GM19397 (cell line): ENCODE results near the gene EXOC4.
A peak's percentile ranks its signal among the peaks of the same experiment; 100 is the strongest.
"Not testable (repeated sequence)": the region's sequence is repeated elsewhere in the genome, so short reads cannot be mapped to it uniquely, and the experiment has no call there.

Experiments used
- ATAC-seq: cut with Tn5 transposase; IDR thresholded peaks from one replicate; pipeline ENCODE4 v1.9.1; 2021; ENCODE audit warnings: mild to moderate bottlenecking, moderate library complexity; ENCODE audit not compliant: unreplicated experiment

EXOC4 gene

DNA sequence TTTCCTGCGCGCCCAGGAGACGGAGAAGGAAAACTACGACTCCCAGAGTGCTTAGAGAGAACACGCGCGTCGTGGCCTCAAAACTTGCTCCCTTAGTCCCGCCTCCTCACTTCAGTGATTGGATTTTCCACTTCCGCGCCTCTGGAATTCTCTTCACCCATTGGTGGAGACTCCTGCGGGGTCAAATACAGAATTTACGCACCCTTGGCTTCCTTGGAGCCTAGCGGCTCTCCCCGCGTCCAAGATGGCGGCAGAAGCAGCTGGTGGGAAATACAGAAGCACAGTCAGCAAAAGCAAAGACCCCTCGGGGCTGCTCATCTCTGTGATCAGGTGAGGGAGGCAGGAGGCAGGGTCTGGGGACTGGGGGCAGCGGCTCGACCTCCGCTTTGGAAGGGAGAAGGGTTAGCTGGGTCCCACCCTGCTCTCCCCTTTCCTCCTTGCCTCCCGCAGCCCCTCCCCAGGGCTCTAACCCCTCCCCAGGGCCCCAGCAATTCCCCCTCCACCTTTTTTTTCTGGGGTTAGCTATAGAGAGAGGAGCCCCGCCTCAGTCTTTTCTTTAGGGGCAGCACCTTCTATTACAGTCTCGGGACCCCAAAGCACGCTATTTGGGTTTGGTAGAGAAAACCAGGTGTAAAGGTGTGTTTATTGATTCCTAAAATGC is at the start of gene EXOC4:
EXOC4 (plus strand) TSS at position 221 of the 661 bp plus-strand sequence.
- ATAC-seq = peak; percentile 99

DNA sequence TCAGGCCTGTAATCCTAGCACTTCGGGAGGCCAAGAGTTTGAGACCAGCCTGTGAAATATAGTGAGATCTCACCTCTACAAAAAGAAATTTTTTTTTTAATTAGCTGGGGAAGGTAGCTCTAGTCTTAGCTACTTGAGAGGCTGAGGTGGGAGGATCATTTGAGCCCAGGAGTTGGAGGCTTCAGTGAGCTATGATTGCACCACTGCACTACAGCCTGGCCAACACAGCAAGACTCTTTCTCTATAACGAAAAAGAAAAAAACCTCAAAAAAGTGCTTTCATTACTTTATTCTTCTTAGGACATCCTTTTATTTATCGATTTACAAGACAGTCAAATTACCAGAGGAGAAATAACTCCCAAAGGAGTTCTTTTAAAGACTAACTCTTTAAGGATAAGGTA is 49.4 kb upstream of the EXOC4 start:
- no peak for ATAC-seq

DNA sequence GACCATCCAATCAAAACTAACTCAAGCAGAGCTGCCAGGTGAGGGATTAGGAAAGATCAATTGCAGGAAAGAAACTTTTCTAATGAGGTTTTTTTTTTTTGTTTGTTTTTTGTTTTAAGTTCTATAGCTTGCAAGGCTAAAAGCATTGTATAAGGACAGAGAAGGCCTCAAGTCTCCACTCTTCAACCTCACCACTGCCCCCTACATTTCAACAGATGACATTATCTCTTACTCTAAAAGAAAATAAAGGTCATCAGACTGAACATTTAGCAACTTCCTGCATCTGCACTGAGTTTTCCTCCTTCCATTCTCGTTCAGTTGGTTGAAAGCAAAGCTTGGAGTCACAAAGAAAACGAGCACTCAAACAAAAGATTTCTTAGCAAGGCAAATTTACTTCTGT is 45.2 kb upstream of the EXOC4 start:
- ATAC-seq = no peak

DNA sequence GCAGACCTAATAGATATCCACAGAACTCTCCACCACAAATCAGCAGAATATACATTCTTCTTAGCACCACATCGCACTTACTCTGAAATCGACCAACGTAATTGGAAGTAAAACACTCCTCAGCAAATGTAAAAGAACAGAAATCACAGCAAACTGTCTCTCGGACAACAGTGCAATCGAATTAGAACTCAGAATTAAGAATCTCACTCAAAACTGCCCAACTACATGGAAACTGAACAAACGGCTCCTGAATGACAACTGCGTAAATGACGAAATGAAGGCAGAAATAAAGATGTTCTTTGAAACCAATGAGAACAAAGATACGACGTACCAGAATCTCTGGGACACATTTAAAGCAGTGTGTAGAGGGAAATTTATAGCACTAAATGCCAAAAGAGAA is 42.1 kb upstream of the EXOC4 start:
- ATAC-seq = not testable (repeated sequence)

DNA sequence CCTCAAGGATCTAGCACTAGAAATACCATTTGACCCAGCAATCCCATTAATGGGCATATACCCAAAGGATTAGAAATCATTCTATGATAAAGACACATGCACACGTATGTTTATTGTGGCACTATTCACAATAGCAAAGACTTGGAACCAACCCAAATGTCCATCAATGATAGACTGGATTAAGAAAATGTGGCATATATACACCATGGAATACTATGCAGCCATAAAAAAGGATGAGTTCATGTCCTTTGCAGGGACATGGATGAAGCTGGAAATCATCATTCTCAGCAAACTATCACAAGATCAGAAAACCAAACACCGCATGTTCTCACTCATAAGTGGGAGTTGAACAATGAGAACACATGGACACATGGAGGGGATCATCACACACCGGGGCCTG is 39.1 kb upstream of the EXOC4 start:
- not testable (repeated sequence) for ATAC-seq

DNA sequence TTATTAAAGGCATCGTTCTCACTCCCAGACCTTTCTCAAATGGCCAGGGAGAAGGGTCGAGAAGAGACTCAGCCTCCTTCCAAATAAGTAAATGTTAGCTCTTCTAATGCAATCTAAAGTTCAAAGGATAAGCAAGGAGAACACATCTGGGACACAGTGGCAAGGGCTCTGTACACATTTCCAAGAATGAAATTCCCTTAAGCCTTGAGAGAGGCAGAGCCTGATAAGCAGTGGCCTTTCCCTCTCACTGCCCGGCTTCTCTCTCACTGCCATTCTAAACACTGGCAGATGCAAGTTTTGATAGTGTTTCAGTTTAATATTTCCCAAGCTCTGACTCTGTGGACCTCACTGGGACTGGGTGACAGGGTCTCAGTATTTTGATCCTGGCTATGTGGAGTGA is 35.1 kb upstream of the EXOC4 start:
- no peak for ATAC-seq

DNA sequence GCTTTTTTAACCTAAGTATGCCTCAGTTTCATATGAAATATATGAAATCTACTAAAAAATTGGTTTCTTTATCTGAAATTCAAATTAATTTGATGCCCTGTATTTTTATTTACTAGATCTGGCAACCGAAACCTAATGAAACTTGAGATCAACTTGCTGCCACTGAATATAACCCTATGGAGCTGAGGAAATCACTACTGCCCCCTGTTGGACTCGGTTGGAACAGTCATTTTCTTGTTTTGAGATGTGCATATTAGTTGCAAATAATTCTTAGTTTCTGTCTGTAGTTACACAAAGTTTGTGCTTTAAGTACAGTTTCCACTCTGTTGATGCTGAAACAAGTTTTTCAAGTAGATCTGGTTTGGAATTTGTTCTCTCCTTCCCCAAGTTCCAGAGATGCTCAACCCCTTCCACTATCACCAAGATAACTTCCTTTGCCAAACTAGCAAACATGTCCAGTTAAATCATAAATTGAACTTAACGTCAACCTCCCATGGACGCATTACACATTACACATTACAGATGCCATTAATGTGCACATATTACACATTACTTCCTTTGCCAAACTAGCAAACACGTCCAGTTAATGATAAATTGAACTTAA is 22.2 kb upstream of the EXOC4 start:
- no peak for ATAC-seq

DNA sequence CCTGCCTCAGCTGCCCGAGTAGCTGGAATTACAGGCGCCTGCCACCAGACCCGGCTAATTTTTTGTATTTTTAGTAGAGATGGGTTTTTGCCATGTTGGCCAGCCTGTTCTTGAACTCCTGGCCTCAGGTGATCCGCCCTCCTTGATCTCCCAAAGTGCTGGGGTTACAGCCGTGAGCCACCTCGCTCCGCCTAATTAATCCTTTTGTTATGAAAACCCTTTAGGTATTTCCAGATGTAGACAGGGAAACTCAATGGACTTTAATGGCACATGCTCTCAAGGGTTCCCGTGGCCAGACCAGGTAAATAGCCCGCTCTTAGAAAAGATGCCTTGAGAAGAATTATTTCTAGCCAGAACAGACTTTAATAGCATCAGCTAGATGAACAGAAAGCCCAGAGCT is 19.7 kb upstream of the EXOC4 start:
- no peak for ATAC-seq

DNA sequence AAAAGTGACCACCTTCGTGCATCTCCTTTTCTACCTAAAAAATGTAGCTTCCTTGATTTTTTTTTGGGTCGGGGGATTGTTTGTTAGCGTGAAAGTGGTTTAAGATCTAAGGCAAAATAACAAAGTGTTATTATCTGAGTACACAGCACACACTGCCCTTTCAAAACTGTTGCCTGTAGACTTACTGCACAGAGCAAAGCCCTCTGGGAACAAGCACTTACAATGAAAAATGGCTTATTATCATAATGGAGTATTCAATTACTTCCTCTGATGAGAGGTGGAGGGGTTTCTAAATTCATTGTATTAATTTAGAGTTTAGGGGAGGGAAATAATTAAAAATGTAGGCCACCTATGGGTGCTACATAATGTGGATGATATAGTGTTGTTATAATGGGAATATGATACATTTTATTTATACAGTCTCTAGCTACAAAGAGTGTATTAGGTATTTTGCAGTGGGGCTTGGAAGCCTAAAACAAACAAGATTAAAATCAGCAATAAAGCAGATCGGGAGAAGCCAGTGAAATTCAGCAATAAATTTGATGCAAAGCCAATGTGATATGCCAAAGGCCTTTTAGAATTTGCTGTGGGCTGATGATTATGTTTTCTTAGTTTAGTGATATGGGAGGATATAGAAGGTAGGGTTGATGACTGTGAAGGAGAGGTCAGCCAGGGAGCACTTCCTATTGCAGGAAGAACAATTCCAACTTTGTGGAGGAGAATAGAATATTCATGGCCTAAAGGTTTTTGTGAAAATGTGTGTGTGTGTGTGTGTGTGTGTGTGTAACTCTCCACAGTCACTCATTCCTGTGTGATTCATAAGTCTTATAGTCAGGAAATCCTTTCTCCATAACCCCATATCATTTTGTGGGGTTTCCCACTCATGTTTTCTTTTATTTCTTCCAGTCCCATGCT is 17.7 kb upstream of the EXOC4 start:
- ATAC-seq = no peak

DNA sequence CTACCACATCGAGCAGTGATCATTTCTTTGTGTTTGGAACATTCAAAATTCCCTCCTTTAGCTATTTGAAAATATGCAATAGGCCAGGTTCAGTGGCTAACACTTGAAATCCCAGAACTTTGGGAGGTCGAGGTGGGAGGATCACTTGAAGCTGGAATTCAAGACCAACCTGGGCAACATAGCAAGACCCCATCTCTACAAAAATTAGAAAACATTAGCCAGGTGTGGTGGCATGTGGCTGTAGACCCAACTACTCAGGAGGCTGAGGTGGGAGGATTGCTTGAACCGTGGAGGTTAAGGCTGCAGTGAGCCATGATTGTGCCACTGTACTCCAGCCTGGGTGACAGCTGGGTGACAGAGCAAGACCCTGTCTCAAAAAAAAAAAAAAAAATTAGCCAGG is 15.3 kb upstream of the EXOC4 start:
- no peak for ATAC-seq

DNA sequence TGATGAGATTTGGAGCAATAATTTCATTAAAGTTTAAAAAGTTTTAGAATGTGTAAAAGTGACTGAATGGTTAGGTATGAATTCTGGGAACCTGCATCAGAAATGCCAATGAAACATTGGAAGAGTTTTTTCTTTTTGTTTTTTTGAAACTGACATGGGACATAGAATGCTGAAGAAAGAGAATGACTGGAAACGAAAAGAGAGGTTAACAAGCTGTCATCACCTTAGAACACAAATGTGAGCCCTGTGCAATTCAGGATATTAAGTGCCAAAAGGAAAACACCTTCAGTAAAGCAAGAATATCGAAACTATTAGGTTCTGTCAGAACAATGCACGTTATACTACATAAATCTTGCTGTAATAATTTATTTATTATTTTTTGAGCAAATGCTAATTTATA is 12.6 kb upstream of the EXOC4 start:
- no peak for ATAC-seq

DNA sequence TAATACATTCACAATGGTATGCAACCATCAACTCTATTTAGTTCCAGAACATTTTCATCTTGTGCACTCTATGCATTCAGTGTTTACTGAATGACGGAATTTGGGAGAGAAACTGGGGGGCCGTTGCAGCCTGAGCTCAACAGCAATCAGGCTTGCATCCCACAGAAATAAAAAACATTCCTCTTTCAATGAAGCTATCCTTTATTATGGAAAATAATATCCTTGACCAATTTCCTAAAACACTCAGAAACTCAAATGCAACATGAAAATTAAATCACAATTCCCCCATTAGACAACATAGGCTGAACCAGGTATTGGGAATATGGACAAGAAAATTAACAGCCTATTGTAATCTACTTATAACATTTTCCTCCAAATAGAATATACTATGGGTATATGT is 6.3 kb upstream of the EXOC4 start:
- ATAC-seq = no peak

DNA sequence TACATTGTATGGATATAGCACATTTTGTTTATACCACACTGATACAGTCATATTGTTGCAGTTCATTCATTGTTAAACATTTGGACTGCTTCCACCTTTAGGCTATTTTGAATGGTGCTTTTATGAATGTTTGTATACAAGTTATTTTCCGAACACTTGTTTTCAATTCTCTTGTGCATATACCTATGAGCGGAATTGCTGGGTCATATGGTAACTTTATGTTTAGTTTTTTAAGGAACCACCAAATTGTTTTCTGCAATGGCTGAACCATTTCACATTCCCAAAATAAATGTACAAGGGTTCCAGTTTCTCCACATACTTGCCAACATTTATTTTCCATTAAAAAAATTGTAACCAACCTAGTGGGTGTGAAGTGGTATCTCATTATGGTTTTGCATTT is 4.0 kb upstream of the EXOC4 start:
- no peak for ATAC-seq

DNA sequence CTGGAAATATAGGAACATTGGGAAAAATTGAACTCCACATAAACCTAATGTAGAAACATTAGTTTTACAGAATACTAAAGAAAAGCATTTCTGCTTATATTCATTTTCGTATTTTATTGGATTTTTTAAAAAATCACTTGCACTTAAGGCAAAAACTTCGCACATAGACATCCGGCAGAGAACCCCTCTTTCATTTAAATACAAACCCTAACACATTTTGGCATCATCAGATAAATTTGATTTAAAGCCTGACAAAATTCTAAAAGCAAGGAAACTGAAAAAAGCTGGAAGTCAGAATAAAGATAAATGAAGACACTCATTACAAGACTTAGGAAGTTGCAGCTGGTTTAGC is 396 bp upstream of the EXOC4 start:
- no peak for ATAC-seq

DNA sequence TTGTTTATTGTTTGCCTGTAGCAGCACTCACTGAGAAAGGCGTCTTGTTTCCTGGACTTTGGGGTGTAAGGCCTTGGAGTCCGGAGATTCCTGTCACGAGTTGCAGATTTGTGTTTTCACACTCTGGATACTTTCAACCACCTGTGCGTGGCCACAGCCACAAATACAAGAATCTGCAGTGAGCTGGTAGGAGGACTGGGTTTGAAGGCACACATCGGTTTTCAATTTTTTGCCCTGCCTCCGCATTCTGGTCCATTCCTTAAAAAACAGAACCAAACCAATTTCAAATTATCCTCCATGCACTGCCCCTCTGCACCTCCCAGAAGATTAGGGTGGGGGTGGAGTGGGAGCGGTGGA is 619 bp downstream of the EXOC4 start:
- ATAC-seq = no peak

DNA sequence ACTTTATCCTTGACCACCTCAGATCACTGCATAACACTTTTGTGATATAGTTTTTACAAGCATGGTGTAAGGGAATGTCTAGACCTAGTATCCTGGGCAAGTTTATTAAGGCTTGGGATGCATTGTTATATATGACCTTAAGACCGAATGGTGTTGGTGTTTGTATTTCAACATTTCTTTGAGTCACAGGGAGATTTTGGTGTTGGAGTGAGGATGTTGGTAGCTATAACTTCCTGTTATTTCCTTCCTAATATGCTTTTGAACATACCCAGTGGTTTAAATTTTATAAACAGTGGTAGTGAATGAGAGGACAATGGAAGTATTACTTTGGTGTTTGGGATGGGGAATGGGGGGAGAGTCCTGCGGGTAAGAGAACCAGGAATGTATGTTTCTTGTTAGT is 2.6 kb downstream of the EXOC4 start:
- ATAC-seq = no peak

DNA sequence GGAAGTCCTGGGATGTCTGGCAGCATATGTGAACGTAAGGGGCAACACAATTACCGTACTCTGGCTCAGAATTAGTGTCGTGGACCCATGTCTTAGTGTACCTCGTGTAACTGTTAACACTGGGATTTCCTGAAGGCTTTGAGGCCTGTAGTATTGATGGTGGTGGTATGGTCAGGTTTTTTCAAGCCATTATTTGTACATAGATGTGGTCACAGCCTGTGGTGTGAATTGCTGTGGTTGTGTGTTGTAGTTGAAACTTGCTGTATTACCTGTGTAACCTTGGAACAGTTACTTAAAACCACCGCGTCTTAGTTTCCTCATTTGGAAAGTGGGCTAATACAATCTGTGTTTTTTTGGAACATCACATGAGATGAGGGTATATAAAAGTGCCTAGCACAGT is 5.3 kb downstream of the EXOC4 start:
- no peak for ATAC-seq

DNA sequence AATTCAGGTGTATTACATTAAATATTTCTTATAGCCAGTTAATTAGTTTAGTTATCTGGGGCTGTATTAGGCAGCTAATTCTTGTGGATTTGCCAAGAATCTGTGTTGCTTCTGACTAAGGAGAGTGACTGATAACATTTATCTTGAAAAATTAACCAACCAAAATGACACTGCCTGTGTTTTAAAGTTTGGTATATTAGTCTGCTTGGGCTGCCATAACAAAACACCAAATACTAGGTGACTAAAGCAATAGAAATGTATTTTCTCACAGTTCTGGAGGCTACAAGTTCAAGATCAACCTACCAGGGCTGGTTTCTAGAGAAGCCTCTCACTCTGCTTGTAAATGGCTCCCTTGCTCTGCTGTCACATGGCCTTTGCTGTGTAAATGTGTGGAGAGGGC is 12.9 kb downstream of the EXOC4 start:
- ATAC-seq = no peak

DNA sequence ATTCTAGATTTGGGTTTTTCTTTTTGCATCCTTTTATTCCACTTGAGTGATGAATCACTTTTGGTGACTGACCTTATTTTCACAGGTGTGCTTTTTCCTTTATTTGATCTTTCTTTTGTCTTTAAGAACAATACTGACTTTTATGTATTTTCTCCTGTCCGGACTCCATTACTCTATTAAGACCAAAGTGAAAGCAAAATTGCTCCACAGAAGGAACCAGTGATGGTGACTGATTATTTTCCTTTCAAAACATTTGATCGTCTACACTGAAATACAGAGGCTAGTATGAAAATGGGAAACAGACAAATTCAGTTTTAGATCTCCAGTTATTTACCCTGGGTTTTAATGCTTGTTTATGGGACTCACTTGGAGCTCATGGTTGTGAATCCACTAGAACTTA is 15.5 kb downstream of the EXOC4 start:
- no peak for ATAC-seq

DNA sequence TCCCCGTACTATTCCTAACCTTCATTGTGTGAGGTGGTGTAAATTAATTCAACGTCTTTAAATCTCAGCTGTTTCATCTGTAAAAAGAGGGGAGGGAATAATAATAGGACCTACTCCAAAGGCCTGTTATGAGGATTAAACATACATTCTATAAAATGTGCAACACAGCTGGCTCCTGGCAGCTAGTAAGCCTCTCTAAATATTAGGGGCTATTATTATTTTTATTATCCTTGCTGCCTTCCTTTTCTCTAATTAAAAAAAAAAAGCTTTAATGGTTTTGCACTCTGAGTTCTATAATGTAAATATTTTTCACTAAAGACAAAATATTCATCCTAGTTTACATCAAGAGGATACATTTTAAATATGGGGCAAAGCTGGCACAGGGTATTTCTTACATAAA is 19.5 kb downstream of the EXOC4 start:
- no peak for ATAC-seq

DNA sequence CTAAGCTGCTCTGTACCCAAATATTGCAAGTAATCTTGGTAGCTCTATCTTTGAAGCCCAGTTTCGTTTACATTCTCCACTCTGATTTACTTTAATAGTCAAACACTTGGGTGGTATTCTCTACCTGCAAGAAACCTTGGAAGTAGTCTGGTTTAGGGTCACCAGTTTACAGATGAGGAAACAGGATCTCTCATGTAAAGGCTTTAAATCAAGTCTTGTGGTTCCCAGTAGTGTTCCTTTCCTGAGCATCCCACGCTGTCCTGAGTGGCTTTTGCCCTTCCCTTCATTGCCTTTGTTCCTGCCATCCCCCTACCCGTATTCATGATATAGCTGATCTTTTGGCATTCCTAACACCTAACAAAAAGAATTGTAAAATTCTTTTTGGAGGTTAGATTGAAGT is 20.3 kb downstream of the EXOC4 start:
- no peak for ATAC-seq

DNA sequence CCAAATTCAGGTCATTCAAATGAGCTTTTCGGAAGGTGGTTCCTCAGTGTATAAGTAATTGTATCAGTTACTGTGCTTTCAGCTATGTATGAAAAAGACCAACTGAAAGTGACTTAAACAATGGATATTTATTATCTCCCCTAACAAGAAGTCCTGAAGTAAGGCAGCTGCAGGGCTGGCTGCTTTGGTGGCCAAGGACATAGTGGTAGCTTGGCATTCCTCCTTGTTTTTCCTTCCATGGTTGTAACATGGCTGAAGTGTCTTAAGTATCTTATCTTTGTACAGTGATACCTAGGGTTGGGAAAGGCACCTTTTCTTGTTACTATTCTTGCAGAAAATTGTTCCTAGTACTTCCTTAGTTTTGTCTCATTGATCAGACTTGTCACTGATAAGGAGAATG is 21.4 kb downstream of the EXOC4 start:
- no peak for ATAC-seq
